ENCODE data around the gene CEP131.

DNA sequence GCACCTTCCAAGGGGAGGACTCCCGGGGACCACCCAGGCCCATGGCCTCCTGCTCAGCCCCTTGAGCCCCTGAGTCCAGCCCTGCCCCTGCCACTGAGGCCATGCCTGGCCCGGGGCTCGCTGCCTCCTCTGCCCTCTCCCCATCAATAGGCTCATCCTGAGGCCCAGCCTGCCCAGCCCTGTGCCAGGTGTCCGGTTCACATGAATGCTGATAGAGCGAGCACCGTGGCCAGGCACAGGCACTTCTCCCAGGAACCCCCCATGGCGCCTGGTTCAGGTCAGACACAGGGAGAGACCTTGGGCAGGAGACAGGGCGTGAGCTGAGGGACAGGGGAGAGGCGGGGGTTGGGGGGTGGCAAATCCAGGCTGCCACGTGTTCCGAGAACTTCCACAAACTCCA lies 60.3 kb downstream of the CEP131 start:
- TF ChIP-seq FOXP2 (optimal IDR thresholded peaks at IDR 0.05; ENCODE audit: borderline replicate concordance, extremely low read depth, extremely low read length, insufficient read depth) (no peak), POLR2AphosphoS5 (IDR thresholded peaks at IDR 0.05; ENCODE audit: low read depth, low read length) (no peak)

Data from PFSK-1 (cell line).